GM12891 (cell line): ENCODE data around the gene ZDHHC14.

Source experiments
- POLR2AphosphoS5 ChIP-seq: IDR thresholded peaks from 2 replicates; pipeline ENCODE4 v1.6.1; 2011; ENCODE audit warnings: low read depth, low read length, control low read depth
- TAF1 ChIP-seq: IDR thresholded peaks from 2 replicates; pipeline ENCODE4 v1.6.1; 2011; ENCODE audit warnings: low read depth, low read length, control low read depth

GRCh38 chr6:157551041-157551832 lies 170.2 kb downstream of the ZDHHC14 start:
- TF ChIP-seq TAF1 (no peak), POLR2AphosphoS5 (no peak)
